Loucy (cell line): ENCODE data around the gene RBM14.
"Not testable (repeated sequence)": the region's sequence is repeated elsewhere in the genome, so short reads cannot be mapped to it uniquely, and the experiment has no call there.

Source experiments
- EZH2phosphoT487 ChIP-seq: fragments of 200-600 bp; IDR thresholded peaks from 2 replicates; pipeline ENCODE4 v1.6.1; 2018; ENCODE audit warnings: antibody characterized with exemption, mild to moderate bottlenecking, moderate library complexity, borderline replicate concordance
- TF ChIP-seq, protein P1 (sequence below): fragments of 200-600 bp; sonication (generic); conservative IDR thresholded peaks from 2 replicates; pipeline ENCODE4 v1.5.1; 2014; ENCODE audit warnings: mild to moderate bottlenecking, antibody characterized with exemption, low read length

DNA sequence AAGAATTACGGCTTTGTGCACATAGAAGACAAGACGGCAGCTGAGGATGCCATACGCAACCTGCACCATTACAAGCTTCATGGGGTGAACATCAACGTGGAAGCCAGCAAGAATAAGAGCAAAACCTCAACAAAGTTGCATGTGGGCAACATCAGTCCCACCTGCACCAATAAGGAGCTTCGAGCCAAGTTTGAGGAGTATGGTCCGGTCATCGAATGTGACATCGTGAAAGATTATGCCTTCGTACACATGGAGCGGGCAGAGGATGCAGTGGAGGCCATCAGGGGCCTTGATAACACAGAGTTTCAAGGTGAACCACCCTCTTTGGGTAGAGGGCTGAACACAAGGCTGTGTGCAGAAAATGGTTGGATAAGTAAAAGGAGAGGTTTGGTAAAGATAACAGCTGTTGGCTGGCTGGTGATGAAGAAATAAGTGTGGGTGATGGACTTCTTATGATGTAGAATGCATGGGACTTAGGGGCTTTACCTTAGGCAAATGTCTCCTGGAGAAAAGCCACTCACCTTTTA, 23.4 kb downstream of the RBM14 start:
- TF ChIP-seq, protein P1, sequence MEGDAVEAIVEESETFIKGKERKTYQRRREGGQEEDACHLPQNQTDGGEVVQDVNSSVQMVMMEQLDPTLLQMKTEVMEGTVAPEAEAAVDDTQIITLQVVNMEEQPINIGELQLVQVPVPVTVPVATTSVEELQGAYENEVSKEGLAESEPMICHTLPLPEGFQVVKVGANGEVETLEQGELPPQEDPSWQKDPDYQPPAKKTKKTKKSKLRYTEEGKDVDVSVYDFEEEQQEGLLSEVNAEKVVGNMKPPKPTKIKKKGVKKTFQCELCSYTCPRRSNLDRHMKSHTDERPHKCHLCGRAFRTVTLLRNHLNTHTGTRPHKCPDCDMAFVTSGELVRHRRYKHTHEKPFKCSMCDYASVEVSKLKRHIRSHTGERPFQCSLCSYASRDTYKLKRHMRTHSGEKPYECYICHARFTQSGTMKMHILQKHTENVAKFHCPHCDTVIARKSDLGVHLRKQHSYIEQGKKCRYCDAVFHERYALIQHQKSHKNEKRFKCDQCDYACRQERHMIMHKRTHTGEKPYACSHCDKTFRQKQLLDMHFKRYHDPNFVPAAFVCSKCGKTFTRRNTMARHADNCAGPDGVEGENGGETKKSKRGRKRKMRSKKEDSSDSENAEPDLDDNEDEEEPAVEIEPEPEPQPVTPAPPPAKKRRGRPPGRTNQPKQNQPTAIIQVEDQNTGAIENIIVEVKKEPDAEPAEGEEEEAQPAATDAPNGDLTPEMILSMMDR = not testable (repeated sequence)
- TF ChIP-seq EZH2phosphoT487 = not testable (repeated sequence)
